ENCODE results near the gene CDH13. TPM values are rescaled to one million over a fixed set of nuclear protein-coding genes. Genes with fewer than 3 reads are reported as not detected.

CDH13 gene
- total and polyA plus RNA-seq, 2 donors (not counting 1 experiment from before 2014, with no cell fraction given), result 27.6 to 96.7 TPM

DNA sequence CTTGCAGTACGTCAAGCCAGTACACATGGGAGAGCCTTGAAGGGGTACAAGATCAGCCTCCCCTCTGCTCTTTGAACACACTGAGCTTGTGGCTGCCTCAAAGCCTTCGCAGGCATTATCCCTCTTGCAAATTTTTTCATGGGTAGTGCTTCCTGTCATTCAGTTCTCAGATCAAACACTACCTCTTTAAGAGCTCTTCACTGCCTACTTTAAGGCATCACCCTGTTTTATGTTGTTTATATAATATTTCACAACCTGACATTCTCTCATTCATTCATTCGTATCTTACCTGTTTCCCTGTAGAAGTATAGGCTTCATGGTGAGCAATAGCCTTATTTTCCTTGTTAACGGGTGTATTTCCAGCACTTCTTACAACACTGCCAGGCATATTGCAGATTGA is 269.1 kb downstream of the CDH13 start:
- Histone ChIP-seq H4K20me1 (ENCODE audit: control insufficient read depth, extremely low read depth, insufficient read depth, low read length) (no peaks in the 10 kb centered on the region), H3K4me2 (ENCODE audit: extremely low read depth, insufficient read depth, low read length) (no peak overlapping the region)
- TF ChIP-seq, protein P1, sequence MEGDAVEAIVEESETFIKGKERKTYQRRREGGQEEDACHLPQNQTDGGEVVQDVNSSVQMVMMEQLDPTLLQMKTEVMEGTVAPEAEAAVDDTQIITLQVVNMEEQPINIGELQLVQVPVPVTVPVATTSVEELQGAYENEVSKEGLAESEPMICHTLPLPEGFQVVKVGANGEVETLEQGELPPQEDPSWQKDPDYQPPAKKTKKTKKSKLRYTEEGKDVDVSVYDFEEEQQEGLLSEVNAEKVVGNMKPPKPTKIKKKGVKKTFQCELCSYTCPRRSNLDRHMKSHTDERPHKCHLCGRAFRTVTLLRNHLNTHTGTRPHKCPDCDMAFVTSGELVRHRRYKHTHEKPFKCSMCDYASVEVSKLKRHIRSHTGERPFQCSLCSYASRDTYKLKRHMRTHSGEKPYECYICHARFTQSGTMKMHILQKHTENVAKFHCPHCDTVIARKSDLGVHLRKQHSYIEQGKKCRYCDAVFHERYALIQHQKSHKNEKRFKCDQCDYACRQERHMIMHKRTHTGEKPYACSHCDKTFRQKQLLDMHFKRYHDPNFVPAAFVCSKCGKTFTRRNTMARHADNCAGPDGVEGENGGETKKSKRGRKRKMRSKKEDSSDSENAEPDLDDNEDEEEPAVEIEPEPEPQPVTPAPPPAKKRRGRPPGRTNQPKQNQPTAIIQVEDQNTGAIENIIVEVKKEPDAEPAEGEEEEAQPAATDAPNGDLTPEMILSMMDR (conservative IDR thresholded peaks at IDR 0.05 in 1 of 2, IDR thresholded peaks at IDR 0.05 in 1 of 2; ENCODE audit: low read depth in 1 of 2, low read length in 2 of 2), result no peak
- TF ChIP-seq EZH2 (IDR thresholded peaks at IDR 0.05; ENCODE audit: low read length, missing control alignments), result no peak

DNA sequence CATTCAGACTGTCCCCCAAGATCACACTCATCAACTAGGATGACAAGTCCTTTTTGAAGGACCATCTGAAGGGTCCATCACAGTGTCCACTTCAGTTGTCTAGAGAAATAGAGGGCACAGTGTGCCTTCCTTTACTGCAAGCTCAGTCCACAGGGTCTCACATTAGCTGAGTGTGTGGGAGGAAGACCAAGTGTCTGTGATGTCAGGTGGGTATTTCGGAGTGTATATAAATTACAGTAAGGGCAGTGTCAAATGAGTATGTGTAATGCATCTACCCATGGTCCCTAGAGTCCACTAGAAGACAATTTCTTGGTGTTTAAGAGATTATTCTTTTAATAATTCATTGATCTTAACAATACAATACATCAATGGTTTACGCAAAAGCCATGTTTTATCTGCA is 272.2 kb downstream of the CDH13 start:
- Histone ChIP-seq H3K4me2 (ENCODE audit: extremely low read depth, insufficient read depth, low read length) (no peak overlapping the region), H3K27me3 (ENCODE audit: control insufficient read depth, insufficient read depth, low read length) (no peaks in the 10 kb centered on the region), H4K20me1 (ENCODE audit: control insufficient read depth, extremely low read depth, insufficient read depth, low read length) (no peaks in the 10 kb centered on the region), H3K36me3 (ENCODE audit: control insufficient read depth, insufficient read depth, low read length) (no peaks in the 10 kb centered on the region), H3K27ac (ENCODE audit: insufficient read depth, low read length) (no peak overlapping the region), H3K9me3 (ENCODE audit: control insufficient read depth, insufficient read depth, low read depth, low read length) (no peaks in the 10 kb centered on the region), H3K4me1 (ENCODE audit: control insufficient read depth, extremely low read depth, insufficient read depth, low read length) (no peaks in the 10 kb centered on the region), H3K9ac (ENCODE audit: insufficient read depth, low read length) (no peak overlapping the region), H2AFZ (ENCODE audit: low read length) (no peak overlapping the region), H3K4me3 (replicated peaks in 1 of 4; ENCODE audit: control extremely low read depth in 1 of 4, insufficient read depth in 1 of 4, low read depth in 3 of 4, low read length in 4 of 4) (no peak overlapping the region), H3K79me2 (ENCODE audit: control insufficient read depth, insufficient read depth, low read length) (no peaks in the 10 kb centered on the region)
- no peak for DNase-seq (ENCODE audit: low read depth in 2 of 2)
- TF ChIP-seq, protein P1 (conservative IDR thresholded peaks at IDR 0.05 in 1 of 2, IDR thresholded peaks at IDR 0.05 in 1 of 2; ENCODE audit: low read depth in 1 of 2, low read length in 2 of 2), result no peak
- TF ChIP-seq EZH2 (IDR thresholded peaks at IDR 0.05; ENCODE audit: low read length, missing control alignments), result no peak

More for the DNA sequence above, 269.1 kb downstream of the CDH13 start:
- Histone ChIP-seq H3K4me3 (replicated peaks in 1 of 4; ENCODE audit: control extremely low read depth in 1 of 4, insufficient read depth in 1 of 4, low read depth in 3 of 4, low read length in 4 of 4) (no peak overlapping the region), H3K27ac (ENCODE audit: insufficient read depth, low read length) (no peak overlapping the region), H3K9me3 (ENCODE audit: control insufficient read depth, insufficient read depth, low read depth, low read length) (no peaks in the 10 kb centered on the region), H3K27me3 (ENCODE audit: control insufficient read depth, insufficient read depth, low read length) (no peaks in the 10 kb centered on the region), H3K9ac (ENCODE audit: insufficient read depth, low read length) (no peak overlapping the region), H3K36me3 (ENCODE audit: control insufficient read depth, insufficient read depth, low read length) (no peaks in the 10 kb centered on the region), H2AFZ (ENCODE audit: low read length) (no peak overlapping the region), H3K4me1 (ENCODE audit: control insufficient read depth, extremely low read depth, insufficient read depth, low read length) (no peaks in the 10 kb centered on the region), H3K79me2 (ENCODE audit: control insufficient read depth, insufficient read depth, low read length) (no peaks in the 10 kb centered on the region)
- no peak for DNase-seq (ENCODE audit: low read depth in 2 of 2)

GRCh38 chr16:82899731-82900450 is 273.1 kb downstream of the CDH13 start:
- Histone ChIP-seq H3K9me3 (ENCODE audit: control insufficient read depth, insufficient read depth, low read depth, low read length) (no peaks in the 10 kb centered on the region), H3K27me3 (ENCODE audit: control insufficient read depth, insufficient read depth, low read length) (no peaks in the 10 kb centered on the region), H3K4me3 (replicated peaks in 1 of 4; ENCODE audit: control extremely low read depth in 1 of 4, insufficient read depth in 1 of 4, low read depth in 3 of 4, low read length in 4 of 4) (no peak overlapping the region), H3K4me1 (ENCODE audit: control insufficient read depth, extremely low read depth, insufficient read depth, low read length) (no peaks in the 10 kb centered on the region), H3K36me3 (ENCODE audit: control insufficient read depth, insufficient read depth, low read length) (no peaks in the 10 kb centered on the region), H3K4me2 (ENCODE audit: extremely low read depth, insufficient read depth, low read length) (no peak overlapping the region), H2AFZ (ENCODE audit: low read length) (no peak overlapping the region), H4K20me1 (ENCODE audit: control insufficient read depth, extremely low read depth, insufficient read depth, low read length) (no peaks in the 10 kb centered on the region), H3K79me2 (ENCODE audit: control insufficient read depth, insufficient read depth, low read length) (no peaks in the 10 kb centered on the region), H3K27ac (ENCODE audit: insufficient read depth, low read length) (no peak overlapping the region), H3K9ac (ENCODE audit: insufficient read depth, low read length) (no peak overlapping the region)
- no peak for TF ChIP-seq EZH2 (IDR thresholded peaks at IDR 0.05; ENCODE audit: low read length, missing control alignments)
- TF ChIP-seq, protein P1 (conservative IDR thresholded peaks at IDR 0.05 in 1 of 2, IDR thresholded peaks at IDR 0.05 in 1 of 2; ENCODE audit: low read depth in 1 of 2, low read length in 2 of 2), result no peak
- peak; percentile 5 to 66 for DNase-seq (ENCODE audit: low read depth in 2 of 2)

Data from fibroblast of lung (primary cell).